ENCODE measurements around the gene MEGF11. TPM values are rescaled to one million over a fixed set of nuclear protein-coding genes. Genes with fewer than 3 reads are reported as not detected.

The MEGF11 gene
- polyA plus RNA-seq, 3 donors: not detected

- no peak for DNase-seq
- no peaks in the 10 kb centered on the region for H4K20me1 ChIP-seq (ENCODE audit: insufficient read depth, low read length)
- intact Hi-C loops (cut with micrococcal nuclease): no loop called here
- no peak overlapping the region for H2AFZ ChIP-seq (ENCODE audit: insufficient read depth, low read depth, low read length, poor library complexity, severe bottlenecking)
- no peak overlapping the region for H3K9ac ChIP-seq (ENCODE audit: insufficient read depth, low read length, poor library complexity, severe bottlenecking)
- H3K36me3 Mint-ChIP-seq: no peaks in the 10 kb centered on the region
- H3K9me3 ChIP-seq (replicated peaks in 1 of 2; ENCODE audit: control insufficient read depth in 1 of 2, insufficient read depth in 1 of 2, low read length in 2 of 2): no peaks in the 10 kb centered on the region
- H3K27me3 ChIP-seq (ENCODE audit: control insufficient read depth in 2 of 2, insufficient read depth in 2 of 2, low read length in 2 of 2): no peaks in the 10 kb centered on the region
- 90% methylated on average over 7 of the region's 15 CpGs for WGBS (ENCODE audit: insufficient coverage)
- H3K36me3 ChIP-seq (replicated peaks in 1 of 2; ENCODE audit: control insufficient read depth in 1 of 2, insufficient read depth in 2 of 2, low read length in 2 of 2): no peaks in the 10 kb centered on the region
- no peak overlapping the region for H3K4me2 ChIP-seq (replicated peaks; ENCODE audit: extremely low read depth, low read length, poor library complexity, severe bottlenecking)
- H3K27ac Mint-ChIP-seq: no peak overlapping the region
- no peaks in the 10 kb centered on the region for H3K79me2 ChIP-seq (ENCODE audit: insufficient read depth, low read length)
- H3K4me1 Mint-ChIP-seq: no peaks in the 10 kb centered on the region
- no peaks in the 10 kb centered on the region for H3K4me1 ChIP-seq (ENCODE audit: control insufficient read depth in 1 of 2, insufficient read depth in 2 of 2, low read length in 2 of 2)
- no peak for TF ChIP-seq CTCF (IDR thresholded peaks at IDR 0.05)
- H3K9me3 Mint-ChIP-seq: no peaks in the 10 kb centered on the region
- peaks cover 6 to 16% (median 13%) of the 10 kb centered on the region in 3 donors for H3K27me3 Mint-ChIP-seq (ENCODE audit: low read depth in 3 of 3)
- H3K4me3 Mint-ChIP-seq: no peak overlapping the region
- H3K27ac ChIP-seq (ENCODE audit: low read depth in 1 of 2, low read length in 2 of 2): no peak overlapping the region
- no peak overlapping the region for H3K4me3 ChIP-seq (replicated peaks in 1 of 3; ENCODE audit: low read depth in 2 of 3, low read length in 3 of 3)
Measured at GRCh38 chr15:66099950-66100671, 153.4 kb downstream of the MEGF11 start.

GRCh38 chr15:66098022-66098363 is 155.6 kb downstream of the MEGF11 start:
- Histone ChIP-seq H3K9ac (ENCODE audit: insufficient read depth, low read length, poor library complexity, severe bottlenecking) (no peak overlapping the region), H4K20me1 (ENCODE audit: insufficient read depth, low read length) (no peaks in the 10 kb centered on the region), H2AFZ (ENCODE audit: insufficient read depth, low read depth, low read length, poor library complexity, severe bottlenecking) (no peak overlapping the region), H3K4me3 (replicated peaks in 1 of 3; ENCODE audit: low read depth in 2 of 3, low read length in 3 of 3) (no peak overlapping the region), H3K4me2 (replicated peaks; ENCODE audit: extremely low read depth, low read length, poor library complexity, severe bottlenecking) (no peak overlapping the region), H3K4me1 (ENCODE audit: control insufficient read depth in 1 of 2, insufficient read depth in 2 of 2, low read length in 2 of 2) (no peaks in the 10 kb centered on the region), H3K36me3 (replicated peaks in 1 of 2; ENCODE audit: control insufficient read depth in 1 of 2, insufficient read depth in 2 of 2, low read length in 2 of 2) (no peaks in the 10 kb centered on the region), H3K79me2 (ENCODE audit: insufficient read depth, low read length) (no peaks in the 10 kb centered on the region), H3K27ac (ENCODE audit: low read depth in 1 of 2, low read length in 2 of 2) (no peak overlapping the region), H3K27me3 (ENCODE audit: control insufficient read depth in 2 of 2, insufficient read depth in 2 of 2, low read length in 2 of 2) (no peaks in the 10 kb centered on the region), H3K9me3 (replicated peaks in 1 of 2; ENCODE audit: control insufficient read depth in 1 of 2, insufficient read depth in 1 of 2, low read length in 2 of 2) (no peaks in the 10 kb centered on the region)
- Mint-ChIP-seq H3K4me3 (no peak overlapping the region), H3K9me3 (no peaks in the 10 kb centered on the region), H3K27me3 (ENCODE audit: low read depth in 3 of 3) (peaks cover 9 to 22% (median 21%) of the 10 kb centered on the region in 3 donors), H3K27ac (no peak overlapping the region), H3K36me3 (no peaks in the 10 kb centered on the region), H3K4me1 (no peaks in the 10 kb centered on the region)
- TF ChIP-seq CTCF (IDR thresholded peaks at IDR 0.05): no peak
- intact Hi-C loops (cut with micrococcal nuclease): no loop called here
- 59% methylated on average over 4 of the region's 5 CpGs for WGBS (ENCODE audit: insufficient coverage)
- DNase-seq: no peak
